Lower lobe of right lung (tissue), 2 donors: ENCODE measurements around the gene SNX3. TPM values are rescaled to one million over a fixed set of nuclear protein-coding genes. Genes with fewer than 3 reads are reported as not detected.

Experiments
- ATAC-seq, 2 donors: fragments of 200-7000 bp; cut with Tn5 transposase; one replicate each; pipeline ENCODE4 v1.9.1; 2020 to 2022; ENCODE audit warnings: mild to moderate bottlenecking in 2 of 2, moderate library complexity in 2 of 2
- DNase-seq: peaks from one replicate; pipeline ENCODE4 v3.0.0-alpha.2; 2020
- H3K27ac ChIP-seq: fragments of 200-600 bp; one replicate; pipeline ENCODE4 v1.8.0; 2022
- H3K27me3 ChIP-seq: fragments of 200-600 bp; one replicate; pipeline ENCODE4 v1.8.0; 2022; ENCODE audit warnings: low read depth
- H3K36me3 ChIP-seq: fragments of 200-600 bp; one replicate; pipeline ENCODE4 v1.8.0; 2022; ENCODE audit warnings: mild to moderate bottlenecking
- H3K4me1 ChIP-seq: fragments of 200-600 bp; one replicate; pipeline ENCODE4 v1.8.0; 2022
- H3K4me3 ChIP-seq: fragments of 200-600 bp; one replicate; pipeline ENCODE4 v1.8.0; 2022; ENCODE audit warnings: mild to moderate bottlenecking
- H3K9me3 ChIP-seq: fragments of 200-600 bp; one replicate; pipeline ENCODE4 v1.8.0; 2022
- CTCF ChIP-seq: fragments of 200-600 bp; IDR thresholded peaks from one replicate; pipeline ENCODE4 v1.8.0; 2022; ENCODE audit warnings: antibody characterized with exemption, mild to moderate bottlenecking
- intact Hi-C: fragments of 100-400 bp; cut with DNase I; formaldehyde crosslinking; loops from one replicate; pipeline ENCODE4 v1.11.0; 2022
- total RNA-seq: library from RNA; stranded (reverse); fragmentation: NEBNext Ultra II Directional; extraction: Animal tissue kit (Norgen Biotek cat#: 25700); gene quantifications from one replicate; pipeline ENCODE4 v1.2.1, GENCODE V29; 2021
- donor health status: DM: no; HTN: yes; CAD: no; lungs with severe emphysema.

The SNX3 gene
- total RNA-seq, 1 donor from 2014 or later = 230 TPM

DNA sequence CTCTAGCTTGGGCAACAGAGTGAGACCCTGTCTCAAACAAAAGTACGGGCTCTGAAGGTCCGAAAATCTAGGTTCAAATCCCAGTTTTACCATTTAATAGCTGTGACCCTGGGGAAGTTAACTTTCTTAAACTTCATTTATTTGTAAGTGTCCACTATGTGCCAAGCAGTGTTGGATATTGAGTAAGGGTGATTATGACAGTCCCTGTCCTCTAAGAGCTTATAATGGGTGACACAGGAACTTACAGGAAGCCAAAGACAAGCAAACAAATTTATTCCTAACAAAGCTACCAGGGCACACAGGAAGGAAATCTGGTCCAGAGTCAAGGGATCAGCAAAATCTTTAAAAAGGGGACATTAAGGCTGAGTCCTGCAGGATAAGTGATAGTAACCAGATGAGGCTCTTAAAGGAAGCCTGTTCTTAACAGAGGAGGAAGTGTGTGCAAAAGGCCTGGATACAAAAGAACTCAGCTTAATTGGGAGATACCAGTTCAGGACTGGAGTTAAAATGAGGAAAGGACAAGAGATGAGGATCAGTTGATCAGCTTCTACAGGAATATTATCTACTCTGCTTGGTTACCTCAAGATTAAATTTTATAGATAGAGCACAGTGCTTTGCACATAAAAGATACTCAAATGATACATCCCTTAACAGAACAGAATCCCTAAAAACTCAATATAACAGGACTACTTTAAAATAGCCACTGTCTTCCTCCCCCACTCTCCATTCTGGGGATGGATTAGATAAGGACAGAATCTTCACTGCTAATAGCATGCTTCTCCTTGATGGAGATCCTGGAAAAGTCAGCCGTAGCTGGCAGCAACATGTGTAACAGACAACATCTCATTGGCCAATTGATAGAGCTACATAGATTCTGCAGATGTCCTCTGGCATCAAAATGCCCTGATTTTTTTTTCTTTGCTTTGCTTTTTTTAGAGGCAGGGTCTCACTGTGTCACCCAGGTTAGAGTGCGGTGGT, 6.1 kb downstream of the SNX3 start:
- peak in 1 of 2 donors; percentile 64 for ATAC-seq
- Histone ChIP-seq H3K9me3 (no peaks in the 10 kb centered on the region), H3K36me3 (peaks cover 7% of the 10 kb centered on the region), H3K4me3 (no peak overlapping the region), H3K27me3 (no peaks in the 10 kb centered on the region), H3K27ac (peak overlapping the region; percentile 40), H3K4me1 (peaks cover 79% of the 10 kb centered on the region)
- TF ChIP-seq CTCF = no peak
- intact Hi-C loops = no loop called here
- DNase-seq = no peak

GRCh38 chr6:108253241-108253640, 7.6 kb downstream of the SNX3 start:
- no peak overlapping the region for H3K4me3 ChIP-seq
- H3K27ac ChIP-seq = no peak overlapping the region
- H3K27me3 ChIP-seq = no peaks in the 10 kb centered on the region
- H3K4me1 ChIP-seq = peaks cover 65% of the 10 kb centered on the region
- intact Hi-C loops = no loop called here
- ATAC-seq = no peak
- no peaks in the 10 kb centered on the region for H3K9me3 ChIP-seq
- TF ChIP-seq CTCF = no peak
- peaks cover 7% of the 10 kb centered on the region for H3K36me3 ChIP-seq
- DNase-seq = no peak

DNA sequence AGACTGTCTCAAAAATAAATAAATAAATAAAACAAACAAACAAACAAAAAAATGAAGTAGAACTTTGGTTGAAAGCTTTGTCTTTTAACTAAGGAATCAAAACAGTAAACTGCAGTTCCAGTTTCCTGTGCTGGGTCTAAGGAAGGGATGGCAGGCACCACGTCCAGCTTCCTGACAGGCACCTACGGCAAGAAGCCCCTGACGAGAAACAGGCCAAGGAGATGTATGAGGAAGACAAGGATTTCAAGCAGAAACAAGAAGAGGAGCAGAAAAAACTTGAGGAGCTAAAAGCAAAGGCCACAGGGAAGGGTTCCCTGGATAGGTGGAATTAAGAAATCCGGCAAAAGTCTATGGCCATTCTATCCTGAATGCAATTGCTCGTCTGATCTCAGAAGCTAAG, 8.8 kb downstream of the SNX3 start:
- peaks cover 7% of the 10 kb centered on the region for H3K36me3 ChIP-seq
- intact Hi-C loops = no loop called here
- peaks cover 54% of the 10 kb centered on the region for H3K4me1 ChIP-seq
- no peak for ATAC-seq
- no peak for DNase-seq
- no peak overlapping the region for H3K4me3 ChIP-seq
- no peaks in the 10 kb centered on the region for H3K9me3 ChIP-seq
- H3K27ac ChIP-seq = no peak overlapping the region
- TF ChIP-seq CTCF = no peak
- H3K27me3 ChIP-seq = no peaks in the 10 kb centered on the region

GRCh38 chr6:108251252-108251651, 9.6 kb downstream of the SNX3 start:
- intact Hi-C loops = no loop called here
- no peak for TF ChIP-seq CTCF

DNA sequence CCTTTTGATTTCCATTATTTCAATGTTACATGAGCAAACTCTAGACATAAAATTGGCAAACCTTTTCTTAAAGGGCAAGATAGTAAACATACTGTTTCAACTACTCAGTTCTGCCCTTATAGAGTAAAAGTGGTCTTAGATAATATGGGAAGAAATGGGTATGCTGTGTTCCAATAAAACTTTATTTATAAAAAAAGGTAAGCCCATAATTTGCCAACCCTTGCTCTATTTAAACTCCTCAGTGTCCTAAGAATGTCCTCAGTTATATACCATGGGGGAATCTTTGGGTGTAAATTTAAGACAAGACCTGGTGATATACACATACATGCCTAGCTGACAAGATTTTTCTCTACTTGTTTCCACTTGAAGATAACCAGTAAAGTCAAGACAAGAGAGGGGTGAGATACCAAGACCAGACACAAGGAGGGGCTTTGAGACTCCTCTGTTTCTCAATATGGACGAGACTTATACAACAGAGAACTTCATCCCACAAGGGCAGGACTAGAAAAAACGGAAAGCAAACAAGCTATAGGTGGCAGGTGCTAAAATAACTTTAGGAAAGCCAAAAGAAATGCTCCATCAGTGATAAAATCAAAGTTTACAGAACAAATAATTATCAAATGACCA, 10.5 kb downstream of the SNX3 start:
- TF ChIP-seq CTCF = no peak
- ATAC-seq = no peak
- intact Hi-C loops = no loop called here
- no peak for DNase-seq
- H3K27ac ChIP-seq = no peak overlapping the region
- H3K4me1 ChIP-seq = peaks cover 37% of the 10 kb centered on the region
- no peaks in the 10 kb centered on the region for H3K9me3 ChIP-seq
- H3K4me3 ChIP-seq = no peak overlapping the region
- H3K27me3 ChIP-seq = no peaks in the 10 kb centered on the region
- no peaks in the 10 kb centered on the region for H3K36me3 ChIP-seq

More at GRCh38 chr6:108251252-108251651, 9.6 kb downstream of the SNX3 start:
- H3K27ac ChIP-seq = no peak overlapping the region
- peaks cover 46% of the 10 kb centered on the region for H3K4me1 ChIP-seq
- no peak for ATAC-seq
- no peaks in the 10 kb centered on the region for H3K27me3 ChIP-seq
- DNase-seq = no peak
- peaks cover 7% of the 10 kb centered on the region for H3K36me3 ChIP-seq
- H3K4me3 ChIP-seq = no peak overlapping the region
- no peaks in the 10 kb centered on the region for H3K9me3 ChIP-seq
